GM06990 (cell line): ENCODE data around the gene MROH2A.

Experiments
- DNase-seq: peaks from one replicate; pipeline ENCODE4 v3.0.0-alpha.2; 2011; ENCODE audit not compliant: insufficient read length; ENCODE audit errors: extremely low read depth
- H3K27me3 ChIP-seq: replicated peaks from 2 replicates; pipeline ENCODE4 v1.6.0; 2011; ENCODE audit warnings: low read length; ENCODE audit not compliant: control insufficient read depth, insufficient read depth
- H3K36me3 ChIP-seq: 2 replicates; pipeline ENCODE4 v1.5.1; 2011; ENCODE audit warnings: low read length; ENCODE audit not compliant: control insufficient read depth, insufficient read depth
- H3K4me3 ChIP-seq: replicated peaks from 2 replicates; pipeline ENCODE4 v1.5.1; 2011; ENCODE audit warnings: low read depth, mild to moderate bottlenecking, control low read depth, low read length
- CTCF ChIP-seq: IDR thresholded peaks from 2 replicates; pipeline ENCODE4 v1.5.1; 2011; ENCODE audit warnings: low read length, control low read depth, mild to moderate bottlenecking, inconsistent platforms; ENCODE audit not compliant: insufficient read depth, poor library complexity, severe bottlenecking

The MROH2A gene

GRCh38 chr2:233816771-233817170 is 38.6 kb downstream of the MROH2A start:
- TF ChIP-seq CTCF, result no peak
- Histone ChIP-seq H3K27me3 (0 out of 2 replicates have a peak, but pooled peaks cover 2% of the 10 kb centered on the region), H3K4me3 (no peak overlapping the region), H3K36me3 (no peaks in the 10 kb centered on the region)
- no peak for DNase-seq

- no peak overlapping the region for H3K4me3 ChIP-seq
- TF ChIP-seq CTCF, result no peak
- no peak for DNase-seq
- 0 out of 2 replicates have a peak, but pooled peaks cover 2% of the 10 kb centered on the region for H3K27me3 ChIP-seq
- no peaks in the 10 kb centered on the region for H3K36me3 ChIP-seq
Observed at GRCh38 chr2:233817361-233817911, 39.3 kb downstream of the MROH2A start.

- no peak for DNase-seq
- TF ChIP-seq CTCF, result no peak
- Histone ChIP-seq H3K27me3 (peaks cover 2% of the 10 kb centered on the region; the same call in 1 of the 2 replicates), H3K36me3 (no peaks in the 10 kb centered on the region), H3K4me3 (no peak overlapping the region)
Observed at GRCh38 chr2:233817995-233818638, 40.0 kb downstream of the MROH2A start.

- Histone ChIP-seq H3K27me3 (peaks cover 2% of the 10 kb centered on the region; the same call in 1 of the 2 replicates), H3K36me3 (no peaks in the 10 kb centered on the region), H3K4me3 (no peak overlapping the region)
- TF ChIP-seq CTCF, result no peak
- DNase-seq, result no peak
Observed at GRCh38 chr2:233818639-233819621, 40.8 kb downstream of the MROH2A start.

- peaks cover 2% of the 10 kb centered on the region; the same call in 1 of the 2 replicates for H3K27me3 ChIP-seq
- DNase-seq, result no peak
Observed at GRCh38 chr2:233819884-233820773, 42.0 kb downstream of the MROH2A start.

More at GRCh38 chr2:233819884-233820773, 42.0 kb downstream of the MROH2A start:
- H3K36me3 ChIP-seq, result no peaks in the 10 kb centered on the region
- TF ChIP-seq CTCF, result no peak
- no peak overlapping the region for H3K4me3 ChIP-seq
